GM19025 (cell line): ENCODE data around the gene GPHB5.
"Not testable (repeated sequence)": the region's sequence is repeated elsewhere in the genome, so short reads cannot be mapped to it uniquely, and the experiment has no call there.

ENCODE experiments used
- ATAC-seq: cut with Tn5 transposase; IDR thresholded peaks from one replicate; pipeline ENCODE4 v1.9.1; 2021; ENCODE audit warnings: mild to moderate bottlenecking, low read depth, moderate library complexity; ENCODE audit not compliant: unreplicated experiment

The GPHB5 gene, protein sequence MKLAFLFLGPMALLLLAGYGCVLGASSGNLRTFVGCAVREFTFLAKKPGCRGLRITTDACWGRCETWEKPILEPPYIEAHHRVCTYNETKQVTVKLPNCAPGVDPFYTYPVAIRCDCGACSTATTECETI

DNA sequence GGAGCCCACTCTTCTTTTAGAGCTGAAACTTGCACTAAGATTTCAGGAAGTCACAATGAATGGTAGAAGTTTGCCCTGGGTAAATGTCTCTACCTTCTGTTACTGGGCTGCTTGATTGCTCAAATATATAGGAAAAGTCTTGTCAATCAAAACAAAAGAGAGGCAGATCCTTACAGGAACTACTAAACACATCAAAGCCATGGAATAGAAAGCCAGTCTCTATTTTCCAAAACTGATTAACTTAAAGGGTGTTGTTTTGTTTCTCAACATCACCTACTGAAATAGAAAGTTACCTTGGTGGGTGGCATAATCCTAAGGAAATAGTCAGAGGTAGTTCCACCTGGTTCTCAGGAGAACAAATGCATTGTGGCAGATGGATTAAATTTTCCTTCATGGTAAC lies at the start of gene GPHB5:
Gene GPHB5, minus strand, starts transcription at position 101 of the 400 bp plus-strand sequence. CDS start 1,086 bp downstream, outside the sequence.
- no peak for ATAC-seq

DNA sequence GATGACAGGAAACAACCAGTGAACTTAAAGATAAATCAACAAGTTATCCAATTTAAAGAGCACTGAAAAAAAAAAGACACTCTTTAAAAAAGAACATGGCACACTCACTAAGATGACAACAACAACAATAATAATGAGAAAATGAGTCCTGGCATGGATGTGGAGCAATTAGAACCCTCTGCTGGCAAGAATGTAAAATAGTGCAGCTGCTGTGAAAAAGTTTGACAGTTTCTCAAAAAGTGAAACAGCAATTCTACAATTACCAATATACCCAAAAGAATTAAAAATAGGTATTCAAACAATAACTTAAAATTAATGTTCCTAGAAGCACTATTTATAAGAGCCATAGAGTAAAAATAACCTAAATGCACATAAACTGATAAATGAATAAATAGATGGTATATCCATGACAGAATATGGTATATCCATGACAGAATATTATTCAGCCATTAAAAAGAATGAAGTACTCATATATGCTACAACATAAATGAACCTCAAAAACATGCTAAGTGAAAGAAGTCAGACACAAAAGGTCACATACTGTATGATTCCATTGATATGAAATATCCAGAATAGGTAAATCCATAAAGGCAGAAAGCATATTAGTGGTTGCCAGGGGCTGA lies 49.1 kb upstream of the GPHB5 start:
- ATAC-seq, result no peak

DNA sequence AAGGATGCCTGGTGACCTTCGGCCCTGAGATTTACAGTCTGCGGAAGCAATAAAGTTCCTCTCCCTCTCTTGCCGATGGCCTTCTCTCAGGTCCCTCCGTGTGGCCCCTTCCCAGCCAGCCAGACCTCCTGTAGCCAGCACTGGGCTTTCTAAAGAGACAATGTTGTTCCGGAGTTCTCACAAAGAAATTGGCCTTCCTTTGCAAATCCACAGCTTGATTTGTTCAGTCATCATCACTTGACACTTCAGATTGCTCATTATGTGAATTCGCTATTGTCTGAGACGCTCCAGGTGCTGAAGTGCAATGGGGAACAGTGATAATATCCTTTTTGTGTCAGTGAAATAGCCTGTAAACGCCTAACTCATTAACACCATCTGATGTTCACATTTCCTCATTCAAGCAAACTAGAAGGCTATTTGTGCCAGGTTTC lies 43.7 kb upstream of the GPHB5 start:
- no peak for ATAC-seq

DNA sequence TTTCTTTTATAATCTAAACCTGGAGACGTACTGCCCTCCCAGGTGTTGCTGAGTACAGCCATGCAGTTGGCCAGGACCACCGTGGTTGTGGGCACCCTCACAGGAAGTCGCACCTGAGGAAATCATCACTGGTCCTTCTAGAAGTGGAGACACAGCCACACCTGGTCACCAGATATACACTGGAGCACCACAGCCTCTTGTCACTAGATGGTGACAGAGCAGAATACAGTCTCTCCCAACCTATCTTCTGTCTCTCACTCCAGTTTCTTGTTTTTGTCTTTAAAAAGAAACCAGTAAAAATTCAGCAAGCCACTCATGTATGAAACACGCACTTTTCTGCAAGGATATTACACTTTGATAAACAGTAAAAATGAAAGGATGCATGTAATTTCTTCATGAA lies 43.1 kb upstream of the GPHB5 start:
- no peak for ATAC-seq

DNA sequence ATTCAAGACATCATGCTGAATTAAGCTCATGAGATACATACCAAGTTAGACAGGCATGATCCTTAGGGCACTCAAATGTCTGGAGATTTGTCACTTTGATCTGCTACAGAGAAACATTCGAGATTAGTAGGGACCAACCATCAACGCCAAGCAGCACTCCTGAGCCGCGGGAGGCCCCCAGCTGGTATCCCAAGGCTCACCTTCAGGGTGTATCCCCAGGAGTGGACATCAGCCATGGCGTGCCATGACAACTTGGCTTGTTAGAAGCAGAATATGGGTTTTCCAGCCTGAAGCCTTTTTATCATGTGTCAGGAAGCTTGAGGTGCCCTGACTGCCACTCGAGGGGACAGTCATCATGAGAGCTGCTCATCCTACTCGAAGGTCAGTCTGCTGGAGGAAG lies 39.1 kb upstream of the GPHB5 start:
- no peak for ATAC-seq

DNA sequence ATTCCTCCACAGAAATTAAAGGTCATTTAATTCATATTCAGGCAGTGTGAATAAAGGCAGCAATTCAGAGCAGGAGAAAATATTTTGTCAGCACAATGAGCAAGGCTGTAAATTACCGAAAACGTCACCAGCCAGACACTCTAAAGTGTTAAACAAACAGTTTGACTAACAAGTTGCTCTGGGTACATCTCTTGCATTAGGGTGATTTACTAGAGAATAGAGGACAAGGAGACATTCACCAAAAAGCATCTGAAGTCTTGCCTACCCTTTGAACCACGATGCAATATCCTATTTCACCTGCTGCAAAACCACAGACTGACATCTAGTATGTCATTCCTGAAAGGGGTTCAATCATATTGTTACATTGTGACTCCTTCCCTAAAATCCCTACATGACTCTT lies 27.1 kb upstream of the GPHB5 start:
- ATAC-seq, result no peak

DNA sequence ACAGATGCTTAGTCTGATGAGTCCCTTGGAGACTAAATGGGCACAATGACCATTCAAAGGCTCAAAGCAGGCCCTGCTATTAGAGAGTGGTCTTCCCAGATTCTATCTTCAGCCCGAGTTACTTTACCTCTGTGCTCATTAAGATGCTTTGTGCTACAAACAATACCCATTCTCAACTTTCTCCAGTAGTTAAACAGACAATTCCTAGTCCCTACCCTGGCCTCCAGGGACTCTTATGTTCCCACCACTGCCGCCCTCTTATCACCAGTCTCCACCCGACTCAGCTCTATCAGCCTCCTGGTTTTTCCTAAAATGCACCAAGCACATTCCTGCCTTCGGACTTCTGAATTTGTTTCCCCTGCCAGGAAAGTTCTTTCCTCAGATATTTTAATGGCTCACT lies 25.6 kb upstream of the GPHB5 start:
- no peak for ATAC-seq

DNA sequence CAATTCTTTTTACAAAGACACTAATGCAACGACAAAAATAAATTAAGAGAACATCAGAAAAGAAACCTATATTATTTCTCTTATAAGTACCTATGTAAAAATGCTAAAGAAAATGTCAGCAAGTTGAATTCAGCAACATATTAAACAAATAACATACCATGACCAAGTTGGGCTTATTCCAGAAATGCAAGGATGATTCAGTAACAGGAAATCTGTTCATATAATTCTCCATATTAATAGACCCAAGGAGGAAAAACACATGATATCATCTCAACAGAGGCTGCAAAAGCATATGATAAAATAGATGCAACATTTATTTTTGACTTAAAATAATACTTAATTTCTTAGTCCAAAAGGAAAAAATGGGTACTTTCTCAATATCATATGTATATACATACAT lies 25.1 kb upstream of the GPHB5 start:
- ATAC-seq, result no peak

DNA sequence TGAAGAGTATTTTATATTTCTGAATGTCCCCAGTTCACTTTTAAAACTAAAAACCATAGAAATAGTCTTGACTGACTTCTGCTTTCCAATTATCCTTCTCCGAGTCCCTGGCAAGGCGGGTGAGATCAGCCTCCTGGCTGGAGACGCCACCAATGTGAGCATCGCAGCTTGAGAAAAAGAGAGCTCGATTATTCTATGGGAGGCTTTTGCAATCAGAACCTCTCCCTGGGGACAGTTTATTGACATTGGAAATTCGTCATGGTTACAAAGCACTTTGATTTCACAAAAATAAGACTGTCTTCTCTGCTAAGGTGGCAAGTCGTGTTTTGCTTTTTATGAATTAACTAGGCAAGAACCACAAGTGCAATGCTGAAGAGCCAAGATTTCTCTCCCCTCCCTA lies 23.6 kb upstream of the GPHB5 start:
- ATAC-seq, result no peak

DNA sequence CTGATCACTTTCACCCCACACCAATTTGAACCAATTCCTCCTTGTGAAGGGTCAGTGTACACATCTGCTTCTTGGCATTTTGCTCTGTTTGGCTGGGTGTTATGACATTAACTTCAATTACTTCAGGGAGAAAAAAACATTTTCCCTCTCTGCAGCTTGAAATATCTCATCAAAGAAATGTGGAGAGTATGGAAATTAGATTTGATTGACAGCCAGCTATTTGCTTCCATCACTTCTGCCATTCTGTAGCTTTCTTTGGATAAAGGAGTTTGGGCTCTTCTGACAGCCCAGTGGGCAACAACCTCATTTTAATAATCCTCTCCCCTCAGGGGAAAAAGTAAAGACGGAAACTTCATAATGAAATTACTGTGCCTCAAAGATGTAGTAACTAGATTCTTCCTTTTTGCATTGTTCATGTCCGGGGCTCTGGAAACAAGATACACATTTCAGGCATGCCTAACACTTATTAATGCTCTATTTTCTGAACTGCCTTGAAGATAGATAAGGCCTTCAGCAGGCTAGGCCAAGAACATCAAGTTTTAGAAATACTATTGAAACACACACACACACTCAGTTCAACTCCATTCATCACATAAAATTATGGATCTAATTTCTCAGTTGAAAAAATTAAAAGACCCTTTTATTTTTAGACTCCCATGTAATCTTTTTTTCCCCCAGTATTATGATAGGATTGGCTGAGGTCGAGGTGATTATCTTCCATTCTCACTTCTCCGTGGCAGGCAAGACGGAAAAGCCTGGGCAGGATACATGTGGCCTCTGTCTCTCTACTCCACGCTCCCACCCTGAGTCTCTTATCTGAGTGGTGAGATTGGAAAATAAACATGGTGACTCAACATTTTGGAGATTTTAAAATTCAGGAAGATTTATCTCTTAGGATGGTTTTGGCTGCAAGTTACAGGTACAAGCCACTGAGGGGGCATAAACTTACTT lies 10.3 kb upstream of the GPHB5 start:
- no peak for ATAC-seq

DNA sequence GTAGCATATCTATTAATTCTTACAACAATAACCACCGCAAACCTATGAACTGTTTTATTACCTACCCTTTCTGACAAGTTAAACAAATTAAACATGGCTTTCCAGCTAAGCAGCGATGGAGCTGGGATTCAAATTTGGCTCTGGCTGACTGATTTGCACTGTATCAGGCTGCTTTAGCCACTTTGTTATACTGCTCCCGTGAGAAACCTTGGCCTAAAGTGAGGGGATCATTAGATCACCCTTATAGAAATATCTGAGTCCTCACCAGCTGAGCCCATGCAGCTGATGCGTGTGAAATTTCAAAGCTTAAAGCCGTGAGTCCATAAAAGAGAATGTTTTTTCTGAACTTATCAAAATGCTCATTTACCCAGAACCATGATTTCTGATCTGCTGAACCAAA lies 8.1 kb upstream of the GPHB5 start:
- ATAC-seq, result no peak

DNA sequence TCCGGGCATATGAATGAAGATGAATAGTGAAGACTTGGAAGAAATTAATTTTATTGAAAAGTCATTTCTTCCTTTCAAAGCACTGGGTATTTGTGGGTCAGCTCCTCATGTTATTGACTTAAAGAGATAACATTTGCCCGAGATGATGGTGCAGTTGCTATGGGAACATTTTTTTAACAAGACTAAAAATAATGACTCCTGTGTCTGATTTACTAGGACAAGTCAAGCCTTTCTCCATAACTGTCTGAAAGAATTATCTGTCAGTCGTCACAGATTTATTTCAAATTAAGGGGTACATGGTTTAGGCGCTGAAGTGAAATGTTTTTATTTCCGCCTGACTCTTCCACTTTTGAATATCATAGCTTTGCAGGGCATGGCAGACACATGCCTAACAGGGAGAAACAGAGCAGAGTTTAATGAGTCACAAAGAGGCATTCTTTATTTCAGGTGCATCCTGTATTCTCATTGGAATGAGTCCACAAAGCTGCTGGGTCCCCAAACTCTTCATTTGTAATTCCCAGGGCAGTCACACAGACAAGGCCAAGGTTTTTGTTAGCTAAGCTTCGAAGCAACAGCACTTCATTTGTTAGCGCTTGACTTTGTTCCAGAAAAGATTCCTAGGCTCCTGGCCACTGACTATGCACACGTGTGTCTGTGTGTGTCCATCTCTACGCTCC lies 4.3 kb upstream of the GPHB5 start:
- ATAC-seq, result no peak

DNA sequence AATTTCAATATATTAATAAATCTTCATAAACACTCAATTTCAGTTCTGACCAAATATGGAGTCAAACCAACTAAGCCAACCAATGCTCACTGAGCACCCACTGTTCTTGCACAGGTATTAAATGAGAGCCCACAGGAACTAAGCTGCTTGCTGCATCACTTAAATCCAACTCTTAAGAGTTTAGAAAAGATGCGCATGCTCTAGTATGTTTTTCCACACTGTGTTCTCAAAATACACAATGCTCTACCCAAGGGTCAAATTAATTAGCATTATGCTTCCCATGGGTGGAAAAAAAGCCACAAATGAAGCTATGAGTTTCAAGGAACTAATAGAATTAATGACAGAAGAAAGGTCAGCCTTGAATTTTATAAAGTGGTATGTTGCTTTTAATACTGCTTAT lies 3.7 kb upstream of the GPHB5 start:
- ATAC-seq, result no peak

DNA sequence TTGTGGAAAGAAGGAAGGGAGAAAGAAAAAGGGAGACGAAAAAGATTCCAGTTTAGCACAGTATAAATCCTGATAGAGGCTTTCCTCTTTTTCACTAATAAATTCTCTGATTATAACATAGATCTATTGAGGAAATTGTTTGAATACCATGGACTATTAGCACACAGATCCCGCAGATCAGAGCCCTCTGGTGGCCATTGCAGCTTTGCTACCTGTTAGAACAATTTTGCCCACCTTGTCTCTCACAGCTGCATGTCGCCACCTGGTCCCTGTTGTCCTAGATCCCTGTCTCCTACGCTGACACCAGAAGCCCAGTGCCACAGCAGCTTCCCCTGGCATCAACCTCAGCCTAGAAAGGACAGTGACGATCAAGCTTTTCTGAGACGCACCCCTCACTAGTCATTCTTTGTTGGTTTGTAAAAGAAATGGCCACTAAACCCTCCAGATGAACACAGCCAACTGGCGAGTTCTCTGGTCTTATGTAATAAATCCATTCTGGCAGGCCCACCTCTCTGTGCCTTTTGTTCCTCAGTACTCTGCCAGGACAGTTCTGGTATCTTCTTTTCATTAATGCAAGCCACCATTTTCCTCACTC lies 9.9 kb downstream of the GPHB5 start:
- no peak for ATAC-seq

DNA sequence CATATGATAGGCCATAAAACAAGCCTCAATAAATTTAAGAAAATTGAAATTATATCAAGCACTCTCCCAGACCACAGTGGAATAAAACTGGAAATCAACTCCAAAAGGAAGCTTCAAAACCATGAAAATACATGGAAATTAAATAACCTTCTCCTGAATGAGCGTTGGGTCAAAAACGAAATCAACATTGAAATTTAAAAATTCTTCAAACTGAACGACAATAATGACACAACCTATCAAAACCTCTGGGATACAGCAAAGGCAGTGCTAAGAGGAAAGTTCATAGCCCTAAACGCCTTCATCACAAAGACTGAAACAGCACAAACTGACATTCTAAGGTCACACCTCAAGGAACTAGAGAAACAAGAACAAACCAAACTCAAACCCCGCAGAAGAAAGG lies 14.3 kb downstream of the GPHB5 start:
- not testable (repeated sequence) for ATAC-seq

DNA sequence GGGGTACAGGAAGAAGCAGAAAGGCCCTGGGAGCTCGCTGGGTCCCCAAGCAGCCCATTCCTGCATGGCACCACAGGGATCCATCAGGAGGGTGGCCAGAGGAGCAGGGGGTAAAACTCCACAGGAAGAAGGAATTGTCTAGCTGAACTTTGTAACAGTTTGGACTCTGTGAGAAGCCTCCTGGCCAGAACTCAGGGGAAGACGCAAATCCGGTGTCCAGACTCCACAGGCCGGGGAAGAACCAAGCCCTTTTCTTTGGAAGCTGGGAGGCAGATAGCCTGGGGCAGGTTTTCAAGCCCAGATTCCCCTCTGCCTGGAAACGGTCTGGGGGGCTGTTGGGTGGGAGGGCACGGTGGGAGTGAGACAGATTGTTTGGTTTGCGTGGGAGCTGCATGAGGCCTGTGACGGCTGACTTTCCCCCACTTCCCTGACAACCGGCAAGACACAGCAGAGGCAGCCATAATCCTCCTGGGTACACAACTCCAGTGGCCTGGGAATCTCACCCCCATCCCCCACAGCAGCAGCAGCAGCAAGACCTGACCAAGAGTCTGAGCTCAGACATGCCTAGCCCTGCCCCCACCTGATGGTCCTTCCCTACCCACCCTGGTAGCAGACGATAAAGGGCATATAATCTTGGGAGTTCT lies 16.7 kb downstream of the GPHB5 start:
- no peak for ATAC-seq

DNA sequence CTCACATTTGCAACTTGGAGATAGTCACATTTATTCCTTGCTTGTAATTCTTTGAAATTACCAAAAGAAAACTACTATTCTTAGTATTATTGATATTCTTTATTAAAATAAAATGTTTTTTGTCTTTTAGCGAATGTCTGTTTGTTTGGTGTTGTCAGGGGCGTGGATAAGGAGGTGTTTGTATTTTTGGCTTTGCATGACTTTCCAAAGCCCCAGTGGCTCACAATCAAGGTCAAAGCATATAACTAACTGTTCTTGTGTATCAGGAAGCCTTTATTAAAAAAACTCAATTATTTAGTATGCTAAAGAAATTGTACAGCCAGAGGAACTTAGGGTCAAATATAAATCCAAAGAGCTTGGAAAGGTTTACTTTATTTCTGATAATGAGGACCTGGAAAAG lies 17.9 kb downstream of the GPHB5 start:
- no peak for ATAC-seq

DNA sequence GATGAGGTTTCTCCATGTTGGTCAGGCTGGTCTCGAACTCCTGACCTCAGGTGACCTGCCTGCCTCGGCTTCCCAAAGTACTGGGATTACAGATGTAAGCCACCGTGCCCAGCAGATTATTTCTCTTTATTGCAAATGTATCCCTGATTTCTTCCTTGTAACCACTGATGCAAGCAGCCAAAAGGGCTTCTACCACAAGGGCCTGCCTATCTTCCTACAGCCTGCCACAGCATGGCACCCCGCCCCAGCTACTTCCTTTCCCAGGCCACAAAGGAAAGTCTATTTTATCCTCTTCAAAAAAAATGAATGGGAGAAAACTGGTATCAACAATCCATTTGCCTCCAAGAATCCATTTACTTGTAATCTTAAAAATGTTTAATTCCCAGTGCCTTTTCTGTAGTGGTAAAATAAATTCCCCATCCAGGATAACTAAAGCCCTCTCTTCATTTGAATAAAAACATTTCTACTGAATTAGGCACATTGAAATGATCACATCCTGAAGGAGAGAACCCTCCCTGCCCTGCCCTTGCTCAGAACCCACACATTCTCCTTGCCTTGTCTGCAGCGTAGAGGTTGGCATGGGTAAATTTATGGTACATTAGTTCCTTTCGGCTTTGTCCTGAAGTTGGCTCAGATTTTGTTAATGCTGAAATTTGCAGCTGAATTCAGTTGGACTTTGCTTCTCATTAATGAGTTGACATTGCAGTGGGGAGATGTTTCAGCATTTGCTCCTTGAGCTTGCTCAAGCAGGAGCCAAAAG lies 19.2 kb downstream of the GPHB5 start:
- ATAC-seq, result no peak

DNA sequence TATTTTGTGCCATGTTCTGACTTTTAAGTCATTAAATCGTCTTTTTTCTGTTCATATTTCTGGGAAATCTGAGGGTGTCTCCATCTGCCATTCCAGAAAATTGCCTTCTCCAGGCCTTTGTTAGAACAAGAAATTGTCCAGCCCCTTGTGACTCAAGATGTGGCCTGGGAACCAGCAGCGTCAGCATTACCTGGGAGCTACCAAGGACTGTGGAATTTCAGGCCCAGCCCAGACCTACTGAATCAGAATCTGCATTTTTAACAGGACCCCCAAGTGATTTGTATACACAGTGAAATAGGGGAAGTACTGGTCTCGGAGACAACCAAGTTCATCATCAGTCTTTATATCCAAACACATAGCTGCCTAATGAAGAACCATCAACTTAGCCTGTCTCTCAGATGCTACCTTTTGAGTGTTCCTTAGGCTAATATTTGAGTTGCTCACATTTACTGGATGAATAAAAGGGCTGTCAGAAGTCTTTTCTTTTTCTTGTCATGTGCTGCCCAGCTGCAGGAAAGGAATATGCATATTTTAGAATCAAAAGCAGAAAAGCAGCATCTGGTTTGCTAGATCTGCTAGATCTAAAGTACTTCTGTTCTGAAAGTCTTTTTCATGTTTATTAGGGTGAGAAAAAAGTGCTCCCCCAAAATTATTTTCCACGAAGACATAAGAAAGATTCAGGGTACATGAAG lies 21.2 kb downstream of the GPHB5 start:
- ATAC-seq, result no peak
